MM.1S (cell line): ENCODE measurements around the gene USP33.

ENCODE experiments used
- DNase-seq: peaks from one replicate; pipeline ENCODE4 v3.0.0-alpha.2; 2015
- H2AFZ ChIP-seq: fragments of 300-600 bp; sonication (generic); 2 replicates; pipeline ENCODE4 v1.6.0; 2016; ENCODE audit warnings: antibody characterized with exemption, low read length
- H3F3A ChIP-seq: fragments of 300-600 bp; sonication (generic); 2 replicates; pipeline ENCODE4 v1.6.1; 2016; ENCODE audit warnings: mild to moderate bottlenecking, antibody characterized with exemption, low read length, moderate library complexity, mixed read lengths; ENCODE audit not compliant: insufficient read depth
- H3K27ac ChIP-seq: fragments of 300-600 bp; sonication (generic); 2 replicates; pipeline ENCODE4 v1.5.1; 2016; ENCODE audit warnings: mild to moderate bottlenecking, low read length
- H3K27me3 ChIP-seq: fragments of 300-600 bp; sonication (generic); replicated peaks from 2 replicates; pipeline ENCODE4 v1.6.0; 2016; ENCODE audit warnings: low read length; ENCODE audit not compliant: insufficient read depth
- H3K36me3 ChIP-seq: fragments of 300-600 bp; sonication (generic); replicated peaks from 2 replicates; pipeline ENCODE4 v1.6.1; 2016; ENCODE audit warnings: mild to moderate bottlenecking, low read length, mixed read lengths; ENCODE audit not compliant: insufficient read depth
- H3K4me1 ChIP-seq: fragments of 300-600 bp; sonication (generic); 2 replicates; pipeline ENCODE4 v1.6.1; 2016; ENCODE audit warnings: low read length, mixed read lengths
- H3K4me2 ChIP-seq: fragments of 300-600 bp; sonication (generic); 2 replicates; pipeline ENCODE4 v1.6.0; 2016; ENCODE audit warnings: low read depth, low read length
- H3K4me3 ChIP-seq: fragments of 300-600 bp; sonication (generic); 2 replicates; pipeline ENCODE4 v1.5.1; 2016; ENCODE audit warnings: low read length, mixed read lengths
- H3K79me2 ChIP-seq: fragments of 300-600 bp; sonication (generic); 2 replicates; pipeline ENCODE4 v1.6.1; 2016; ENCODE audit warnings: mixed run types, low read length, mixed read lengths
- H3K9ac ChIP-seq: fragments of 300-600 bp; sonication (generic); 2 replicates; pipeline ENCODE4 v1.6.1; 2016; ENCODE audit warnings: low read length, mixed read lengths
- H3K9me2 ChIP-seq: fragments of 300-600 bp; sonication (generic); replicated peaks from 2 replicates; pipeline ENCODE4 v1.6.1; 2016; ENCODE audit warnings: mild to moderate bottlenecking, low read length, mixed read lengths; ENCODE audit not compliant: insufficient read depth
- H3K9me3 ChIP-seq: fragments of 300-600 bp; sonication (generic); replicated peaks from 2 replicates; pipeline ENCODE4 v1.6.1; 2016; ENCODE audit warnings: mild to moderate bottlenecking, low read length, mixed read lengths; ENCODE audit not compliant: insufficient read depth
- H4K20me1 ChIP-seq: fragments of 300-600 bp; sonication (generic); 2 replicates; pipeline ENCODE4 v1.6.1; 2016; ENCODE audit warnings: mild to moderate bottlenecking, low read length, moderate library complexity, mixed read lengths; ENCODE audit not compliant: insufficient read depth
- EZH2 ChIP-seq: fragments of 300-600 bp; sonication (generic); optimal IDR thresholded peaks from 2 replicates; pipeline ENCODE3; 2017; ENCODE audit warnings: low read depth, mild to moderate bottlenecking, antibody characterized with exemption, low read length, mixed read lengths
- EZH2phosphoT487 ChIP-seq: fragments of 300-600 bp; sonication (generic); IDR thresholded peaks from 2 replicates; pipeline ENCODE4 v1.6.1; 2018; ENCODE audit warnings: antibody characterized with exemption, low read length
- TF ChIP-seq, protein P1 (sequence below): fragments of 300-600 bp; sonication (generic); IDR thresholded peaks from 2 replicates; pipeline ENCODE4 v1.5.1; 2016; ENCODE audit warnings: antibody characterized with exemption, low read length, mixed read lengths

Gene USP33

DNA sequence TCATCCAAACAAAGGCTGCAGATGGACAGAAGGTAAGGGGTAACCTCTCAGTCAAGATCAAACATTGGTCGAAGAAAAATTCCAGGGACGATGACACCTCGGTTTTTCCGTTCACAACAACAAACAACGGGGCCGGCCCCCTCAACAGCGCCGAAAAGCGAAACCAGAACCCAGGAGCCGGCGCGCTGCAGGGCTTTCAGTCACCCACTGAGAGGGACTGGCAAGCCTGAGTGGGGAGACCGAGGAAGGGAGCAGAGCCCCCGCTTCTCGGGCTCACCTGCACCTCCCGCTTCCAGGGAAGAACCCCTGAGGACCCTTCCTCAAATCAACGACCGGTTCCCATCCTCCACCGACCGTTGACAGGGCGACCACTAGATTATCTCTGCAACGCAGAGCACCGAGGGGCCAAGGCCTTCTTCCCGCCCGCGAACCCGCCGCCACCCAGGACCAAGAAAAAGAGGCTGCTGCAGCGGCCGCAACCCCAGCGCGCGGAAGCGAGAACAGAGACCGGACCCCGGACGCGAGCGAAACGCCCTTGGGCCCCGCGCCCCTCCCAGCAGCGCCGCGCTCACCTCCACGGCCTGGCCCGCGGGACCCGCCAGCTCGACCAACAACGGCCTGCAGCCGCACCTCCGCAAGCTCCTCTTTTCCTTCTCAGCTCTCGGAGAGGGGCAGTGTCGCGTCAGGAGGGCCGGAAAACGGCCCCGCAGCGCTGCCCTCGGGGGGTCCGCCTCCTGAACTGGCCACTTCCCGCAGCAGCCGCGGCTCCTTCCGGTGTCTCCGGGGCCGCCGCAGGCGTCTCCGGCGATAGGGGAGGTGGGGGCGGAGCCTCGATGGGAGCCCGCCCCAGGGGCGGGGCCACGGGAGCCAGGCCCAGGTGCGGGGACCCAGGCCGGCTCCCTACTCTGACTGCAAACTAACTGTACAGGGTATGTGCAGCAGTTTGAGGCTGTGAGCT, at the start of gene USP33:
Gene USP33 (minus strand): TSS at position 782 of the 958 bp plus-strand sequence. CDS start 18,155 bp downstream, outside the sequence.
- Histone ChIP-seq H3K4me1 (peaks cover 27% of the 10 kb centered on the region), H4K20me1 (peaks cover 26% of the 10 kb centered on the region), H3K79me2 (peaks cover 53% of the 10 kb centered on the region), H3K36me3 (no peaks in the 10 kb centered on the region), H3K4me3 (peak within 1 kb of the TSS; percentile 91), H3K9me3 (no peaks in the 10 kb centered on the region), H3F3A (peaks cover 13% of the 10 kb centered on the region; the same call in 1 of the 2 replicates), H3K27ac (peak within 1 kb of the TSS; percentile 67), H3K9ac (peak within 1 kb of the TSS; percentile 86), H3K27me3 (no peaks in the 10 kb centered on the region), H3K9me2 (no peaks in the 10 kb centered on the region), H3K4me2 (peak within 1 kb of the TSS; percentile 58), H2AFZ (peak within 1 kb of the TSS; percentile 86)
- DNase-seq = peak; percentile 90
- no peak for TF ChIP-seq EZH2phosphoT487
- TF ChIP-seq, protein P1, sequence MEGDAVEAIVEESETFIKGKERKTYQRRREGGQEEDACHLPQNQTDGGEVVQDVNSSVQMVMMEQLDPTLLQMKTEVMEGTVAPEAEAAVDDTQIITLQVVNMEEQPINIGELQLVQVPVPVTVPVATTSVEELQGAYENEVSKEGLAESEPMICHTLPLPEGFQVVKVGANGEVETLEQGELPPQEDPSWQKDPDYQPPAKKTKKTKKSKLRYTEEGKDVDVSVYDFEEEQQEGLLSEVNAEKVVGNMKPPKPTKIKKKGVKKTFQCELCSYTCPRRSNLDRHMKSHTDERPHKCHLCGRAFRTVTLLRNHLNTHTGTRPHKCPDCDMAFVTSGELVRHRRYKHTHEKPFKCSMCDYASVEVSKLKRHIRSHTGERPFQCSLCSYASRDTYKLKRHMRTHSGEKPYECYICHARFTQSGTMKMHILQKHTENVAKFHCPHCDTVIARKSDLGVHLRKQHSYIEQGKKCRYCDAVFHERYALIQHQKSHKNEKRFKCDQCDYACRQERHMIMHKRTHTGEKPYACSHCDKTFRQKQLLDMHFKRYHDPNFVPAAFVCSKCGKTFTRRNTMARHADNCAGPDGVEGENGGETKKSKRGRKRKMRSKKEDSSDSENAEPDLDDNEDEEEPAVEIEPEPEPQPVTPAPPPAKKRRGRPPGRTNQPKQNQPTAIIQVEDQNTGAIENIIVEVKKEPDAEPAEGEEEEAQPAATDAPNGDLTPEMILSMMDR = no peak

DNA sequence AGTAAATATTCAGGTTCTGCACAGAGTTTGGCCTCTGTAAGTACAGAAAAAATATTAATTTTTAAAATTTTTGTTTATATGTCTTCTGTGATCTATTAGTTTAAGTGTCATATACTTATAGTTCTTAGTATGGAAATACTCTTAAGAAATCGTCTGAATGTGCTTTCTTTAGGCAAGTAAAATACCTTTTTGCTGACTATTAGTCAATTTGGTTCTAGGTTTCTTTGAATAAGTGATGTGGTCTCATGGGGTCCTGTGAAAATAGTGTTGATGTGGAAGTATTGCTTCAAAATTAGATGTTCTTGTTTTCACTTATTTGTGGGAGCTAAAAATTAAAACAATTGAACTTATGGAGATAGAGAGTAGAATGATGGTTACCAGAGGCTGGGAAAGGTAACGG, 43.7 kb upstream of the USP33 start:
- Histone ChIP-seq H3F3A (no peaks in the 10 kb centered on the region), H3K27ac (no peak overlapping the region), H3K9ac (no peak overlapping the region), H3K4me2 (no peak overlapping the region), H4K20me1 (no peaks in the 10 kb centered on the region), H3K36me3 (no peaks in the 10 kb centered on the region), H3K9me3 (no peaks in the 10 kb centered on the region), H3K4me3 (no peak overlapping the region), H3K27me3 (no peaks in the 10 kb centered on the region), H3K9me2 (no peaks in the 10 kb centered on the region), H2AFZ (no peak overlapping the region), H3K4me1 (no peaks in the 10 kb centered on the region), H3K79me2 (no peaks in the 10 kb centered on the region)
- TF ChIP-seq, protein P1 = no peak
- TF ChIP-seq EZH2 (no peak), EZH2phosphoT487 (no peak)
- no peak for DNase-seq

DNA sequence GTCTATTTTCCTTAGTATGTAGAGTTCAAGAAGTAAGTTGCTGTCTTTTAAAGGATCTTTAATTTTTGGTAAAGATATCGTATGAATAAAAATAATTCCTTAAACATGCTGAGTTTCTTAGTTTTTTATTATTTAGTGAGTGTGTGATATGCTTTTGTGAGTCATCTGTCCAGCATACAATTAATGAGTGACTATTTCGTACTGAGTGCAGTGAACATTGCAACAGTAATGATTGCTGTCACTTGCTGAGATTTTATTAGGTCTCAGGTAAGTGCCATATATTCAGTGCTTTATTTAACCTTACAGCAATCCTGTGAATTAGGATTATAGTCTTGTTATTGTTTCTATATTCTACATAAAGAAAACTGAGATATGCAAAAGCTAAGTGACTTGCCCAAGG, 42.4 kb upstream of the USP33 start:
- Histone ChIP-seq H3K4me2 (no peak overlapping the region), H3K4me3 (no peak overlapping the region), H3K27ac (no peak overlapping the region), H3K27me3 (no peaks in the 10 kb centered on the region), H3K79me2 (no peaks in the 10 kb centered on the region), H3K9ac (no peak overlapping the region), H4K20me1 (no peaks in the 10 kb centered on the region), H3K36me3 (no peaks in the 10 kb centered on the region), H3K9me2 (no peaks in the 10 kb centered on the region), H3K4me1 (no peaks in the 10 kb centered on the region), H3F3A (no peaks in the 10 kb centered on the region), H3K9me3 (no peaks in the 10 kb centered on the region), H2AFZ (no peak overlapping the region)
- no peak for DNase-seq
- TF ChIP-seq, protein P1 = no peak
- TF ChIP-seq EZH2 (no peak), EZH2phosphoT487 (no peak)
